ENCODE measurements around the gene IRX5. TPM values are rescaled to one million over a fixed set of nuclear protein-coding genes. Genes with fewer than 3 reads are reported as not detected.

The IRX5 gene
- total RNA-seq, 4 donors from 2014 or later = 1.3 TPM; not detected in 3

- no peak overlapping the region for H3K4me3 ChIP-seq (replicated peaks in 1 of 3)
- H3K27me3 ChIP-seq = no peaks in the 10 kb centered on the region
- no peaks in the 10 kb centered on the region for H3K36me3 ChIP-seq
- intact Hi-C loops (cut with DNase I) = no loop called here
- 78% methylated on average over 4 of the region's 4 CpGs for WGBS, 2 donors
- no peaks in the 10 kb centered on the region for H3K9me3 ChIP-seq
- TF ChIP-seq CTCF (IDR thresholded peaks at IDR 0.05) (no peak), POLR2A (IDR thresholded peaks at IDR 0.05) (no peak)
- H3K27ac ChIP-seq = no peak overlapping the region
- H3K4me1 ChIP-seq = no peaks in the 10 kb centered on the region
- no peak for DNase-seq
These were observed 39.3 kb upstream of the IRX5 start for GRCh38 chr16:54891346-54891745.

- no peak overlapping the region for H3K27ac ChIP-seq
- WGBS, 2 donors = 96 to 98% methylated on average over 6 of the region's 6 CpGs
- no peaks in the 10 kb centered on the region for H3K4me1 ChIP-seq
- no peak for DNase-seq
- intact Hi-C loops (cut with DNase I) = no loop called here
- no peak for TF ChIP-seq CTCF (IDR thresholded peaks at IDR 0.05)
- TF ChIP-seq POLR2A (IDR thresholded peaks at IDR 0.05) = no peak
- H3K36me3 ChIP-seq = no peaks in the 10 kb centered on the region
- H3K27me3 ChIP-seq = no peaks in the 10 kb centered on the region
- no peaks in the 10 kb centered on the region for H3K9me3 ChIP-seq
- H3K4me3 ChIP-seq (replicated peaks in 1 of 3) = no peak overlapping the region
These were observed 37.7 kb upstream of the IRX5 start for GRCh38 chr16:54892981-54893380.

- TF ChIP-seq POLR2A (IDR thresholded peaks at IDR 0.05) (no peak), CTCF (IDR thresholded peaks at IDR 0.05) (no peak)
- no peak overlapping the region for H3K27ac ChIP-seq
- no peaks in the 10 kb centered on the region for H3K9me3 ChIP-seq
- WGBS, 2 donors = 82 to 90% methylated on average over 3 of the region's 3 CpGs
- no peaks in the 10 kb centered on the region for H3K27me3 ChIP-seq
- DNase-seq = no peak
- no peak overlapping the region for H3K4me3 ChIP-seq (replicated peaks in 1 of 3)
- H3K36me3 ChIP-seq = no peaks in the 10 kb centered on the region
- H3K4me1 ChIP-seq = no peaks in the 10 kb centered on the region
- intact Hi-C loops (cut with DNase I) = no loop called here
These were observed 32.7 kb upstream of the IRX5 start for GRCh38 chr16:54897930-54898329.

GRCh38 chr16:54901606-54902005 is 29.1 kb upstream of the IRX5 start:
- H3K4me1 ChIP-seq = no peaks in the 10 kb centered on the region
- no peaks in the 10 kb centered on the region for H3K9me3 ChIP-seq
- intact Hi-C loops (cut with DNase I) = no loop called here
- TF ChIP-seq POLR2A (IDR thresholded peaks at IDR 0.05) (no peak), CTCF (IDR thresholded peaks at IDR 0.05) (no peak)
- DNase-seq = no peak
- H3K27ac ChIP-seq = no peak overlapping the region
- 97 to 99% methylated on average over 7 of the region's 7 CpGs for WGBS, 2 donors
- H3K36me3 ChIP-seq = no peaks in the 10 kb centered on the region
- H3K27me3 ChIP-seq = no peaks in the 10 kb centered on the region
- no peak overlapping the region for H3K4me3 ChIP-seq (replicated peaks in 1 of 3)

- Histone ChIP-seq H3K36me3 (no peaks in the 10 kb centered on the region), H3K4me3 (replicated peaks in 1 of 3) (no peak overlapping the region), H3K27me3 (no peaks in the 10 kb centered on the region), H3K9me3 (no peaks in the 10 kb centered on the region), H3K27ac (no peak overlapping the region), H3K4me1 (no peaks in the 10 kb centered on the region)
- intact Hi-C loops (cut with DNase I) = no loop called here
- TF ChIP-seq CTCF (IDR thresholded peaks at IDR 0.05) (no peak), POLR2A (IDR thresholded peaks at IDR 0.05) (no peak)
- 89 to 90% methylated on average over 2 of the region's 2 CpGs for WGBS, 2 donors
- DNase-seq = no peak
These were observed 27.6 kb upstream of the IRX5 start for GRCh38 chr16:54903047-54903446.
